ENCODE data around the gene NLN. TPM values are rescaled to one million over a fixed set of nuclear protein-coding genes. Genes with fewer than 3 reads are reported as not detected.
"Not testable (repeated sequence)": the region's sequence is repeated elsewhere in the genome, so short reads cannot be mapped to it uniquely, and the experiment has no call there.

Gene NLN
- polyA plus RNA-seq (2011; rRNA removed) = 15.4 and 20.2 TPM in 2 replicates
- 17.6 and 20.4 TPM in 2 replicates for polyA minus RNA-seq (2011; rRNA and poly(A)+ RNA removed)

DNA sequence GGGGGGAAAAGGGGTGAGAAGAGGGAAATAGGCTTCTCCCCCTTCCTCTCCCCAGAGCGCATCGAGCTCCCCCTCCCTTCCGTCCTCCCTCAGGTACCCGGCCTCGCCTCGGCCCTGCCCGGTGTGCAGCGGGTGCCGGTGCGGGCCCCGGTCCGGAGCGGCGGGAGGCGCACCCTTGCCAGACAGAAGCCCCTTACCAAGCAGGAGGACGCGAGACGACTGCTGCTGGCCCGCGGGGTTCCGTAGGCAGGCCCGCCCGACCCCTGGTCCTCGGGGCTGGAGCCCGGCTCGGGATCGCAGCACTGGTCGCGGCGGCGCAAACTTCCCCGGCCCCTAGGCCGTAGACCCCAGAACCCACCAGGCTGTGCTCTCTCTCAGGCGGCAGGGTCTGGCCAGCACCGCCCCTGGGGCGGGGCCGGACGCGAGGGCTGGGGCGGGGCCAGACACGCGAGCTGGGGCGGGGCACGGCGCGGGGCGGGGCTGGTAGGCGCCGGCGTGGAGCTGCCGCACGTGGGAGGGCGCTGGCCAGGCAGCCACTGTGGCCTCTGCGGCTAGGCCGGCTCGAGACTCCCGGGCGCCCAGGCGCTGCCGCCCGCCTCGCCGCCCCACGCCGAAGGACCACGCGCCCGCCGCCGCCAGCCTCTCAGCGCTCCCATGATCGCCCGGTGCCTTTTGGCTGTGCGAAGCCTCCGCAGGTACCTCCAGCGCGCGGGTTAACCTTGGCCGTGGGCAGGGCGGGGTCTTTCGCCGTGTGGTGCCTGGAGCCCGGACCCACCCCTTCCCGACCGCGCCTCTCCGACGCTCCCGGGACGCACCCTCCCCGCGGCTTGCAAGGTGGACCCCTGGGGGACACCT is at the start of gene NLN, which contains the start of gene SGTB:
TSS of gene NLN (plus strand) at position 486 of the 855 bp plus-strand sequence. CDS start at position 655, 169 bp downstream.
TSS of gene SGTB (minus strand) at position 390 of the 855 bp plus-strand sequence. CDS start 1,302 bp downstream, outside the sequence.
- Histone ChIP-seq H3K27me3 (ENCODE audit: control insufficient read depth, insufficient read depth, low read length) (no peaks in the 10 kb centered on the region), H3K4me3 (ENCODE audit: low read depth, low read length) (peak within 1 kb of the TSS; percentile 98), H3K36me3 (ENCODE audit: control insufficient read depth, insufficient read depth, low read length) (peaks cover 3% of the 10 kb centered on the region; the same call in 1 of the 2 replicates)
- ChIA-PET CTCF (interaction anchor here (0.6 kb wide), 1 partner anchor 245 kb away, joined by 3 read pairs; no protein-coding TSS in a partner anchor), POLR2A (interaction anchor here (0.8 kb wide), 1 partner anchor 206 kb away, joined by 5 read pairs; no protein-coding TSS in a partner anchor)
- DNase-seq (ENCODE audit: low read depth) = no peak
- TF ChIP-seq, protein P1, sequence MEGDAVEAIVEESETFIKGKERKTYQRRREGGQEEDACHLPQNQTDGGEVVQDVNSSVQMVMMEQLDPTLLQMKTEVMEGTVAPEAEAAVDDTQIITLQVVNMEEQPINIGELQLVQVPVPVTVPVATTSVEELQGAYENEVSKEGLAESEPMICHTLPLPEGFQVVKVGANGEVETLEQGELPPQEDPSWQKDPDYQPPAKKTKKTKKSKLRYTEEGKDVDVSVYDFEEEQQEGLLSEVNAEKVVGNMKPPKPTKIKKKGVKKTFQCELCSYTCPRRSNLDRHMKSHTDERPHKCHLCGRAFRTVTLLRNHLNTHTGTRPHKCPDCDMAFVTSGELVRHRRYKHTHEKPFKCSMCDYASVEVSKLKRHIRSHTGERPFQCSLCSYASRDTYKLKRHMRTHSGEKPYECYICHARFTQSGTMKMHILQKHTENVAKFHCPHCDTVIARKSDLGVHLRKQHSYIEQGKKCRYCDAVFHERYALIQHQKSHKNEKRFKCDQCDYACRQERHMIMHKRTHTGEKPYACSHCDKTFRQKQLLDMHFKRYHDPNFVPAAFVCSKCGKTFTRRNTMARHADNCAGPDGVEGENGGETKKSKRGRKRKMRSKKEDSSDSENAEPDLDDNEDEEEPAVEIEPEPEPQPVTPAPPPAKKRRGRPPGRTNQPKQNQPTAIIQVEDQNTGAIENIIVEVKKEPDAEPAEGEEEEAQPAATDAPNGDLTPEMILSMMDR (IDR thresholded peaks at IDR 0.05; ENCODE audit: insufficient read depth, low read depth, low read length) = no peak

DNA sequence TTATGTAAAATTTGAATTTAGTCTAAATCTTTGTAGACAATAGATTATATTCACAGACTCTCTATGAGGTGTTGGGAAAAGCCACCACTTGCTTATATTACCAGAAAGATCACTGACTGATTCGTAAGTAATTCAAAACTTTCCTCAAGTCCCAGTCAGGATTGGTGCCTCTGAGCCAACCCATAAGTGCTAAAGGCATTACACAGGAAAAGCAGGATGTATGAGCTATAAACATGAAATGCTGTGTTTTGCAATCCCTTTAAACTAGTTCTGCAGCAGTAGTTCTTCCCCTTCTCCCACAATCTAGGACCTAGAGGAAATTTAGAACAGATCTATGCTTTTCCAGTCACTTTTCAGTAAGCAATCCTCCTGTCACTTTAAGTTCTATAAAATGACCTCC is 49.2 kb upstream of the NLN start:
- TF ChIP-seq, protein P1 (IDR thresholded peaks at IDR 0.05; ENCODE audit: insufficient read depth, low read depth, low read length) = no peak
- ChIA-PET POLR2A (interaction anchor here (0.6 kb wide), 1 partner anchor 492 kb away, joined by 3 read pairs; no protein-coding TSS in a partner anchor), CTCF (interaction anchor here (0.5 to 4.8 kb wide), 2 partner anchors 9 to 467 kb away, joined by 3 to 21 read pairs; no protein-coding TSS in a partner anchor)
- peak; percentile 26 for DNase-seq (ENCODE audit: low read depth)
- 0 out of 2 replicates have a peak, but pooled peaks cover 1% of the 10 kb centered on the region for H3K36me3 ChIP-seq (ENCODE audit: control insufficient read depth, insufficient read depth, low read length)
- no peaks in the 10 kb centered on the region for H3K27me3 ChIP-seq (ENCODE audit: control insufficient read depth, insufficient read depth, low read length)
- H3K4me3 ChIP-seq (ENCODE audit: low read depth, low read length) = no peak overlapping the region

- 0 out of 2 replicates have a peak, but pooled peaks cover 1% of the 10 kb centered on the region for H3K36me3 ChIP-seq (ENCODE audit: control insufficient read depth, insufficient read depth, low read length)
- ChIA-PET CTCF (interaction anchor here (4.8 kb wide), 1 partner anchor 11 kb away, joined by 21 read pairs; no protein-coding TSS in a partner anchor), POLR2A (no interaction called here)
- H3K4me3 ChIP-seq (ENCODE audit: low read depth, low read length) = no peak overlapping the region
- no peaks in the 10 kb centered on the region for H3K27me3 ChIP-seq (ENCODE audit: control insufficient read depth, insufficient read depth, low read length)
- TF ChIP-seq, protein P1 (IDR thresholded peaks at IDR 0.05; ENCODE audit: insufficient read depth, low read depth, low read length) = no peak
- DNase-seq (ENCODE audit: low read depth) = no peak
These were observed 47.3 kb upstream of the NLN start for GRCh38 chr5:65674749-65675148.

DNA sequence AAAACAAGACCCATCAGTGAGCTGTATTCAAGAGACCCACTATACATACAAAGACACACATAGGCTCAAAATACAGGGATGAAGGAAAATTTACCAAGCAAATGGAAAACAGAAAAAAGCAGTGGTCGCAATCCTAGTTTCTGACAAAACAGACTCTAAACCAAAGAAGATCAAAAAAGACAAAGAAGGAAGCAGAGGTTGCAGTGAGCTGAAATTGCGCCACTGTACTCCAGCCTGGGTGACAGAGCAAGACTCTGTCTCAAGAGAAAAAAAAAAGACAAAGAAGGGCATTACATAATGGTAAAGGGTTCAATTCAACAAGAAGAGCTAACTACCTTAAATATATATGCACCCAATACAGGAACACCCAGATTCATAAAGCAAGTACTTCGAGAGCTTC is 45.9 kb upstream of the NLN start:
- H3K4me3 ChIP-seq (ENCODE audit: low read depth, low read length); DNase-seq (ENCODE audit: low read depth); H3K27me3 ChIP-seq (ENCODE audit: control insufficient read depth, insufficient read depth, low read length); H3K36me3 ChIP-seq (ENCODE audit: control insufficient read depth, insufficient read depth, low read length): not testable (repeated sequence)
- ChIA-PET POLR2A (interaction anchor here (0.6 kb wide), 1 partner anchor 44 kb away, joined by 3 read pairs; no protein-coding TSS in a partner anchor), CTCF (interaction anchor here (4.8 kb wide), 1 partner anchor 12 kb away, joined by 21 read pairs; no protein-coding TSS in a partner anchor)

- TF ChIP-seq, protein P1 (IDR thresholded peaks at IDR 0.05; ENCODE audit: insufficient read depth, low read depth, low read length) = no peak
- no peak for DNase-seq (ENCODE audit: low read depth)
- POLR2A ChIA-PET = no interaction called here
- Histone ChIP-seq H3K4me3 (ENCODE audit: low read depth, low read length) (no peak overlapping the region), H3K36me3 (ENCODE audit: control insufficient read depth, insufficient read depth, low read length) (peaks cover 4% of the 10 kb centered on the region; the same call in 1 of the 2 replicates), H3K27me3 (ENCODE audit: control insufficient read depth, insufficient read depth, low read length) (no peaks in the 10 kb centered on the region)
- CTCF ChIA-PET = no interaction called here
These were observed 39.9 kb upstream of the NLN start for GRCh38 chr5:65682148-65682547.
